Measurements from ENCODE around the gene HCN1.

GRCh38 chr5:45725537-45725936, 29.4 kb upstream of the HCN1 start:
- TF ChIP-seq, protein P1, sequence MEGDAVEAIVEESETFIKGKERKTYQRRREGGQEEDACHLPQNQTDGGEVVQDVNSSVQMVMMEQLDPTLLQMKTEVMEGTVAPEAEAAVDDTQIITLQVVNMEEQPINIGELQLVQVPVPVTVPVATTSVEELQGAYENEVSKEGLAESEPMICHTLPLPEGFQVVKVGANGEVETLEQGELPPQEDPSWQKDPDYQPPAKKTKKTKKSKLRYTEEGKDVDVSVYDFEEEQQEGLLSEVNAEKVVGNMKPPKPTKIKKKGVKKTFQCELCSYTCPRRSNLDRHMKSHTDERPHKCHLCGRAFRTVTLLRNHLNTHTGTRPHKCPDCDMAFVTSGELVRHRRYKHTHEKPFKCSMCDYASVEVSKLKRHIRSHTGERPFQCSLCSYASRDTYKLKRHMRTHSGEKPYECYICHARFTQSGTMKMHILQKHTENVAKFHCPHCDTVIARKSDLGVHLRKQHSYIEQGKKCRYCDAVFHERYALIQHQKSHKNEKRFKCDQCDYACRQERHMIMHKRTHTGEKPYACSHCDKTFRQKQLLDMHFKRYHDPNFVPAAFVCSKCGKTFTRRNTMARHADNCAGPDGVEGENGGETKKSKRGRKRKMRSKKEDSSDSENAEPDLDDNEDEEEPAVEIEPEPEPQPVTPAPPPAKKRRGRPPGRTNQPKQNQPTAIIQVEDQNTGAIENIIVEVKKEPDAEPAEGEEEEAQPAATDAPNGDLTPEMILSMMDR (IDR thresholded peaks at IDR 0.05): no peak
- TF ChIP-seq POLR2A (IDR thresholded peaks at IDR 0.05): no peak
